GM12801 (cell line): ENCODE data around the gene NOL4L.

Experiments
- CTCF ChIP-seq: IDR thresholded peaks from one replicate; pipeline ENCODE4 v1.5.1; 2011; ENCODE audit warnings: control low read depth; ENCODE audit not compliant: insufficient read length; ENCODE audit errors: extremely low read depth

NOL4L gene

DNA sequence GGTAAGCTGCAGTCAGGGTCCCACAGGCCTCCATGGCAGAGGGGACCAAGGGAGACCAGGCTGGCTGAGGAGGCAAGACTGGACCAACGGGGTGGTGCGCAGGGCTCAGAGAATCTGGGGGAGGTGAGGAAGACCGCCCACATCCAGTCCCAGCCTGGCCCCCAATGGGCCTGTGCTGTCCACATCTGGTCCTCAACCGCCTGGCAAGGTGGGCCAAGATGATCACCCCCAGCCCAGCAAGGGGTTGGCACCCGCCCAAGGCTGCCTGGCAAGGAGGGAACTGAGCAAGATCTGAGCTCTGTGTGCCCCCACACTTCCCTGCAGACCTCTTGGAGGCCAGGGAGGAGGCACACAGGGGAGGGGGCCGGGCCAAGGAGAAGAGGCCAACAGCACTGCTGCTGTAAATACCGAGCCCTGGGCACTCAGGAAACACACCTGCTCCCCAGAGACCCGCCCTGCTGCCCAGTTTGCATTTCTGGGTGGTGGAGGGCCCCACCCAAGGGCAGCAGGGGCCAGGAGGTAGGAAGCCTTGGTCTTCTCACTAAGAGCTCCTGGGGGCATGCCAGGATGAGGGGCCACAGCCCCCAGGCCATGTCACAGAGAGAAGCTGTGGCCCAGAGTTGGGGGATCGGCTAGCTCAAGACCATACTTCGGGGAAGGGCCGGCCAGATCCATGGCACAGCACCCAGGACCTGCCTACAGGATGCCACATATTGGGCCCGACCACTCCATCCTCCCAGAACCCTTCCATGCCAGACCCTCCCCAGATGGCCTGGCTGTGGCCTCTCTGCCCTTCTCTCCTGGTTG lies 117.4 kb downstream of the NOL4L start:
- TF ChIP-seq CTCF = no peak

DNA sequence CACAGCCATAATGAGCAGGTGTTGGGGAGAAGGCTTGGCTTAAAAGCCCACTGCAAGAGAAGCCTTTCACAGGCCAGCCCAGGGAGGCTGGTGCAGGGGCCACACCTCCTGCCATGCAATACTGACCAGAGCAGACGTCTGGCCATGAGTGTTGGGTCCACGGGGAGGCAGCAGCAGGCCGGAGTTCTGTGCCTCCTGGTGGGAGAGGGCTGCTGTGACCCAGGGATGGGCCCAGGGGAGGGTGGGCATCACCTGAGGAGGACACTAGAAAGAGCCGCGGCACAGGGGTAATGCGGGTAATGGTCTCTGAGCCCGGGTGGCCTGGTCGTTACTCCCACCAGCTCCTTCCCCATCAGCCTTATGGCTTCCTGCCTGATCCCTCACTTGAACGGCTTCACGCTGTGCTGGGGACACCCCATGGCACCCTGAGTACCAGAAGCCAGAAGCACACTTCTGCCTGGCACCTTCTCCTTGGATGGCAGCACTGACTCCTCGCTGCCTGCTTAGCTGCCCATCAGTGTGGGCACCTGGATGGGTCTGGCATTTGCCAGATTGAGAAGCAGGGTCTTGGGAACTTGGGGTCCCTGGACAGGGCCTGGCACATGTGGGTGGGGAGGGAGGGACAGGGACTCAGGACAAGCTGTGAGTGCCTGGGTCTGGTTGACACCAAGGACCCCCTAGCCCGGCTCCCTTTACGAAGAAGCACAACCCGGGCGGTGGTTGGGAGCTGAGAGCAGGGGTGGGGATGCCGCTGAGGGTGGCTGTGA lies 118.2 kb downstream of the NOL4L start:
- TF ChIP-seq CTCF = no peak

DNA sequence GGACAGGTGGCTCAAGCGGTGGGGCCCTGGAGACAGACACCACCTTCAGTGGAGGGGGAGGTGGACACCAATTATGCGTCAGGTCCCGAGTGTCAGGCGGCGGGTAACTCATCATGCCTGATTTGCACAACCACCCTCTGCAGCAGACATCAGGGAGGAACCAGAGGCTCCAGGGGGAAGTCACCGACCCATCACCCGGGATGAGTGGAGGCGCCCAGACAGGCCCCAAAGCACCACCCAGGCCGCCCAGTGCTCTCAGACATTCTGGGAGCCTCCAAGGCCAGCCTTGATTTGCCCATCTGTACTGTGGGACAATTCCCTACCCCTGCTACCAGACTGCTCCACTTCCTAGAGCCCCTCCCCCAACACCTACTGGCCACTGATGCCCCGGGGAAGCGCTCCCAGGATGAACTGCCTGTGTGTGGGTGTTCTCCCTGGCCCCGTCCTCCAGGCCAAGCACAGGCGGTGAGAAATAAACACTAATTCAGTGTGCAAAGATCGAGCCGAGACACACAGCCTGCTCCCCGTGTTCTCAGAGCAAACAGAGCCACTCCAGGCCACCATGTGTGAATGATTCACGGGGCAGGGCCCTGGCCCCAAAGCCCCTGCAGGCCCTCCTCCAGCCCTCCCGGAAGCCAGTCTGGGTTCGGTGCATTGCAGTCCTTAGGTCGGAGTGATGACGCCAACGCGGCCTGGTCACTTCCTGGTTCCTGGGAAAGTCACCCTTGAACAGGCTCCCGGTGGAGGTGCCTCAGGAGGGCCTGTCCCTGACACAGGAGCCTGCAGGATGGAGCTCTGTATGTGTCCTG lies 119.8 kb downstream of the NOL4L start:
- TF ChIP-seq CTCF = no peak

GRCh38 chr20:32464401-32465091 lies 120.6 kb downstream of the NOL4L start:
- TF ChIP-seq CTCF = no peak

DNA sequence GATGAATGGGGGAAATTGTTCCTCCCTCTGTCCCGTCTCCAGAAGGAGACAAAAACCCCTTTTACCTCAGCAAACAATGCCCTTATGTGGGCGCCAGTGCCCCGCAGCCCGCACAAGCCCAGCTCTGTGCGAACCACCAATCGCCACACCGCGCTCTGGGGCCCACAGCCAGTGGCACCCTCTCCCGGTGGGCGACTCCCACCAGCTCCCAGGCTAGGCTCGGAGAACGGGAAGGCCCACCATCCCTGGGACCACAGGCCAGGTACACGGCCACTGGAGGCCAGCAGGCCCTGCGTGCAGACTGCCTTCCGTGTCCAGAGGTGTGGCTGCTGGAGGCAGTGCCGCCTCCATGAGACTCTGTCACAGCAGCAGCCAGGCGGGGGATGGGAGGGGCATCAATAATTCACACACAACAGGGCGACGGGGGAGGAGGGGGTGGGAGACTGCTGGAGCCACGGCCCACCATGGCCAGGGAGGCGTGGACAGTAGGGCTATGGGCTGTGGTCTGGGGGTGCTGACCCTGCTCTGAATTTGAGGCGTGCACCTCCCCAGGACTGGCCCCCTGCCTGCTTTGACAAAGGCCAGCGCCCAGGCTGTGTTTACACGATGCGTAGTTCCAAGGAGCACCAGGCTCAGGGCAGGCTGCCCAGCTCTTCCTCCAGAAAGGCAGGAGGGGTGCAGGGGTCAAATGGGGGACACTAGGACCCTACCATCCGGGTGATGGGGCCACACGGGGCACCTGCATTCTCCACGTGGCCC lies 121.3 kb downstream of the NOL4L start:
- no peak for TF ChIP-seq CTCF

DNA sequence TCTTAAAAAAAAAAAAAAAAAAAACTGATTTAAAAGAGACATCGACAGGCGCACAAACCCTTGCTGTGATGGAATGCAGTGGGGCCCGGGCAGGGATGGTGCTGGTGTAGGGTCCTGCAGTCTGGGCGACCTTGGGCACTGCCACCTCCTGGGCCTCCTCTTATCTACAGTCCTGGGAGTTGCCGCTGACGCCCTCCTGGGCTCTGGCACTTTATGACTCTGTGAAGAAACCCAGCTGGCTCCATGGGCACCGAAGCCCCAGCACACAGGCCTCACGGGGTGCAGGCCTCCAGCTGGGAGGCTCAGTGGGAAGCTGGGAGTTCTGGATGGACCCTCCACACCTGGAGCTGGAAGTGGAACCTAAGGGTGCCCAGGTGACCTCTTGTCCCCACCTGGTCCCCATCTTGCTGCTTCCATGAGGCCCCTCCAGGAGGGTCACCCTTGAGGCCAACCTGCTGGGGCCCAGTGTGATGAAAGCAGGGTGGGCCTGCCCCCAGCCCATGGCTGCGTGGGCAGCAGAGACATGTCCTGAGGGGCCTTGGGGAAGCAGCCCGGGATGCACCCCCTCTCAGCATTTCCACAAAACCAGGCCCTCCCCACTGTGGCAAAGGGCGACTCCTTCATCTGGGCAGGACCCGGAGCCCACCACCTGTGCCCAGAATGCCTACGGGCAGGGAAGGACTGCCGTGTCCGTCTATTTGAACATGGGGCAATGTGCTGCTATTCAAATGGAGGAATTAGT lies 122.1 kb downstream of the NOL4L start:
- no peak for TF ChIP-seq CTCF
